ENCODE data around the gene TANGO6. TPM values are rescaled to one million over a fixed set of nuclear protein-coding genes. Genes with fewer than 3 reads are reported as not detected.

TANGO6 gene
- polyA plus RNA-seq, 1 donor (not counting 4 experiments of a cell fraction or from before 2014, with no cell fraction given), result 13.1 TPM

GRCh38 chr16:68898026-68898425 is 54.7 kb downstream of the TANGO6 start:
- Histone ChIP-seq H4K20me1 (ENCODE audit: control insufficient read depth, extremely low read depth, insufficient read depth, low read length) (no peaks in the 10 kb centered on the region), H3K4me3 (ENCODE audit: control insufficient read depth in 2 of 3, extremely low read depth in 1 of 3, insufficient read depth in 2 of 3, low read depth in 1 of 3, low read length in 3 of 3) (no peak overlapping the region), H3K79me2 (ENCODE audit: control insufficient read depth, insufficient read depth, low read length) (no peaks in the 10 kb centered on the region), H3K9me1 (ENCODE audit: control insufficient read depth, extremely low read depth, insufficient read depth, low read length) (no peaks in the 10 kb centered on the region), H3K4me1 (ENCODE audit: control insufficient read depth, extremely low read depth, insufficient read depth, low read length) (peaks cover 11% of the 10 kb centered on the region), H3K27ac (ENCODE audit: control insufficient read depth, insufficient read depth, low read length) (no peak overlapping the region), H3K27me3 (ENCODE audit: control insufficient read depth, extremely low read depth, insufficient read depth, low read length) (no peaks in the 10 kb centered on the region), H3K9me3 (ENCODE audit: control insufficient read depth, low read depth, low read length) (no peaks in the 10 kb centered on the region), H3K36me3 (ENCODE audit: control insufficient read depth in 2 of 2, extremely low read depth in 1 of 2, insufficient read depth in 2 of 2, low read length in 2 of 2) (peaks cover 1 to 7% of the 10 kb centered on the region in 2 experiments), H3K4me2 (ENCODE audit: control insufficient read depth, extremely low read depth, insufficient read depth, low read depth, low read length) (no peak overlapping the region), H3K9ac (ENCODE audit: control insufficient read depth, extremely low read depth, insufficient read depth, low read length) (no peak overlapping the region), H2AFZ (ENCODE audit: control insufficient read depth, low read length) (no peak overlapping the region)
- DNase-seq (ENCODE audit: low read depth, low spot score) (no peak), FAIRE-seq (no peak)
- dilution Hi-C loops (cut with MboI; ENCODE audit: extremely low pct_ligation_motif_present, low sequenced_read_pairs), result no loop called here
- no peak for TF ChIP-seq CTCF (optimal IDR thresholded peaks at IDR 0.05 in 1 of 3, IDR thresholded peaks at IDR 0.05 in 1 of 3, conservative IDR thresholded peaks at IDR 0.05 in 1 of 3; ENCODE audit: extremely low read depth in 1 of 3, insufficient read depth in 2 of 3, low read length in 3 of 3)
- TF ChIP-seq EZH2 (IDR thresholded peaks at IDR 0.05; ENCODE audit: low read length), result no peak

GRCh38 chr16:68900009-68900408 is 56.7 kb downstream of the TANGO6 start:
- Histone ChIP-seq H3K4me3 (ENCODE audit: control insufficient read depth in 2 of 3, extremely low read depth in 1 of 3, insufficient read depth in 2 of 3, low read depth in 1 of 3, low read length in 3 of 3) (no peak overlapping the region), H3K36me3 (ENCODE audit: control insufficient read depth in 2 of 2, extremely low read depth in 1 of 2, insufficient read depth in 2 of 2, low read length in 2 of 2) (peaks cover 1 to 7% of the 10 kb centered on the region in 2 experiments), H3K27ac (ENCODE audit: control insufficient read depth, insufficient read depth, low read length) (no peak overlapping the region), H3K9me3 (ENCODE audit: control insufficient read depth, low read depth, low read length) (no peaks in the 10 kb centered on the region), H3K79me2 (ENCODE audit: control insufficient read depth, insufficient read depth, low read length) (no peaks in the 10 kb centered on the region), H3K9ac (ENCODE audit: control insufficient read depth, extremely low read depth, insufficient read depth, low read length) (no peak overlapping the region), H3K4me1 (ENCODE audit: control insufficient read depth, extremely low read depth, insufficient read depth, low read length) (peaks cover 11% of the 10 kb centered on the region), H3K27me3 (ENCODE audit: control insufficient read depth, extremely low read depth, insufficient read depth, low read length) (no peaks in the 10 kb centered on the region), H2AFZ (ENCODE audit: control insufficient read depth, low read length) (no peak overlapping the region), H4K20me1 (ENCODE audit: control insufficient read depth, extremely low read depth, insufficient read depth, low read length) (no peaks in the 10 kb centered on the region), H3K4me2 (ENCODE audit: control insufficient read depth, extremely low read depth, insufficient read depth, low read depth, low read length) (no peak overlapping the region), H3K9me1 (ENCODE audit: control insufficient read depth, extremely low read depth, insufficient read depth, low read length) (no peaks in the 10 kb centered on the region)
- dilution Hi-C loops (cut with MboI; ENCODE audit: extremely low pct_ligation_motif_present, low sequenced_read_pairs), result no loop called here
- no peak for TF ChIP-seq CTCF (optimal IDR thresholded peaks at IDR 0.05 in 1 of 3, IDR thresholded peaks at IDR 0.05 in 1 of 3, conservative IDR thresholded peaks at IDR 0.05 in 1 of 3; ENCODE audit: extremely low read depth in 1 of 3, insufficient read depth in 2 of 3, low read length in 3 of 3)
- TF ChIP-seq EZH2 (IDR thresholded peaks at IDR 0.05; ENCODE audit: low read length), result no peak
- FAIRE-seq (peak; percentile 49), DNase-seq (ENCODE audit: low read depth, low spot score) (no peak)

All from keratinocyte (primary cell).